ENCODE measurements around the gene ARL8A. TPM values are rescaled to one million over a fixed set of nuclear protein-coding genes. Genes with fewer than 3 reads are reported as not detected.

Gene ARL8A
- polyA plus RNA-seq, 3 donors, result 12.4 to 123 (median 14.8) TPM

DNA sequence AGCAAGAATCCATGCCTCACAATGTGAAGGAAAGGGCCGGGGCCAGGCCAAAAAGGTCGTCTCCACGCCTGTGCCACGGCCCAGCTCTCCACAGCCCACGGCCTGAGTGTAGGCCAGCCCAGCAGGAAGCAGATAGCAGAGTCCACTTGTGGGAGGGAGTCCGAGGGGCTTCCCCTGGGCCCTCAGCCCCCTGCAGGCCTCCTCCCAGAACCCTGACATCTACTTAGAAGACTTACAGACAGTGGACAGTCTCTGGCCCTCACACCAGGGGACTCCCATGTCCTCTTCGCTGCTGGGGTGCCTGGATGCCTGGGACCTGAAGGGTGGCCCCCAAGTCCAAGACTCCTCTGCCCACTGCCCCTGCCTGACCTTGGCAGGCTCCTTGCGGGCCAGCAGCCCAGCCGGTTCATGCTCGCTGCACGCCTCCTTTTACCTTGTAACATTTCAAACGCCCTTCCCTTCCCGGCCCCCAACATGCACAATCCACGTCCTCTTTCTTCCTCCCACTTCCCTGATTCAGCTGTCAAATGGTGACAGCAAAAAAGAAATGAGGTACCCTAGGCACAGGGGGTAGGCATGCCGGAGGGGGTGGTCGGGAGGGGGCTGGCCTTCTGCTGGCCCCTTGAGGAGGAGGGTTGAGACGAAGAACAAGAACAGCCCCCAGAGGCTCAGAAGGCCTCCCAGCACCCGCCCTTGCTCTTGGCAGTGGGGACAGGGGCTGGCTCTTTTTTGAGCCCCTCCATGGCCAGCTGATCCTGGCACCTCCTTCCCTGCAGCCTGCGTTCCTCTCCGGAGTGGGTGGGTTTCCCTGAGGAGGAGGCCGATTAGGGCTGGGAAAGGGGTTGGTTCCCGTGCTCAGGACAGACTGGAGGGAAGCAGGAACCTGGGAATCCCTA lies 16.9 kb upstream of the ARL8A start:
- H3K36me3 ChIP-seq (replicated peaks in 1 of 2; ENCODE audit: control insufficient read depth in 1 of 2, insufficient read depth in 2 of 2, low read length in 2 of 2), result peaks cover 0 to 6% of the 10 kb centered on the region in 2 donors
- peak overlapping the region; percentile 80 for H3K9ac ChIP-seq (ENCODE audit: insufficient read depth, low read length, poor library complexity, severe bottlenecking)
- H3K27me3 ChIP-seq (ENCODE audit: control insufficient read depth in 2 of 2, insufficient read depth in 2 of 2, low read length in 2 of 2), result no peaks in the 10 kb centered on the region
- TF ChIP-seq, protein P1, sequence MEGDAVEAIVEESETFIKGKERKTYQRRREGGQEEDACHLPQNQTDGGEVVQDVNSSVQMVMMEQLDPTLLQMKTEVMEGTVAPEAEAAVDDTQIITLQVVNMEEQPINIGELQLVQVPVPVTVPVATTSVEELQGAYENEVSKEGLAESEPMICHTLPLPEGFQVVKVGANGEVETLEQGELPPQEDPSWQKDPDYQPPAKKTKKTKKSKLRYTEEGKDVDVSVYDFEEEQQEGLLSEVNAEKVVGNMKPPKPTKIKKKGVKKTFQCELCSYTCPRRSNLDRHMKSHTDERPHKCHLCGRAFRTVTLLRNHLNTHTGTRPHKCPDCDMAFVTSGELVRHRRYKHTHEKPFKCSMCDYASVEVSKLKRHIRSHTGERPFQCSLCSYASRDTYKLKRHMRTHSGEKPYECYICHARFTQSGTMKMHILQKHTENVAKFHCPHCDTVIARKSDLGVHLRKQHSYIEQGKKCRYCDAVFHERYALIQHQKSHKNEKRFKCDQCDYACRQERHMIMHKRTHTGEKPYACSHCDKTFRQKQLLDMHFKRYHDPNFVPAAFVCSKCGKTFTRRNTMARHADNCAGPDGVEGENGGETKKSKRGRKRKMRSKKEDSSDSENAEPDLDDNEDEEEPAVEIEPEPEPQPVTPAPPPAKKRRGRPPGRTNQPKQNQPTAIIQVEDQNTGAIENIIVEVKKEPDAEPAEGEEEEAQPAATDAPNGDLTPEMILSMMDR (IDR thresholded peaks at IDR 0.05), result no peak
- intact Hi-C loops (cut with micrococcal nuclease), result loop anchor here in 1 of 2 donors (1.0 kb wide), 1 partner anchor 18 kb away; no protein-coding TSS in a partner anchor
- H3K4me2 ChIP-seq (replicated peaks; ENCODE audit: extremely low read depth, low read length, poor library complexity, severe bottlenecking), result peak overlapping the region; percentile 96
- Mint-ChIP-seq H3K27me3 (ENCODE audit: low read depth in 3 of 3) (peaks cover 2 to 5% (median 4%) of the 10 kb centered on the region in 3 donors), H3K36me3 (peaks cover 5 to 11% of the 10 kb centered on the region in 2 donors), H3K4me3 (peak overlapping the region; percentile 89 to 96), H3K9me3 (no peaks in the 10 kb centered on the region), H3K27ac (peak overlapping the region; percentile 54 to 98 (median 93)), H3K4me1 (peaks cover 68% of the 10 kb centered on the region)
- H3K4me3 ChIP-seq (replicated peaks in 1 of 3; ENCODE audit: low read depth in 2 of 3, low read length in 3 of 3), result peak overlapping the region; percentile 45 to 82 (median 49)
- peaks cover 46 to 57% of the 10 kb centered on the region in 2 donors for H3K4me1 ChIP-seq (ENCODE audit: control insufficient read depth in 1 of 2, insufficient read depth in 2 of 2, low read length in 2 of 2)
- H3K79me2 ChIP-seq (ENCODE audit: insufficient read depth, low read length), result peaks cover 59% of the 10 kb centered on the region
- no peaks in the 10 kb centered on the region for H3K9me3 ChIP-seq (replicated peaks in 1 of 2; ENCODE audit: control insufficient read depth in 1 of 2, insufficient read depth in 1 of 2, low read length in 2 of 2)
- peak overlapping the region; percentile 76 for H2AFZ ChIP-seq (ENCODE audit: insufficient read depth, low read depth, low read length, poor library complexity, severe bottlenecking)
- no peaks in the 10 kb centered on the region for H4K20me1 ChIP-seq (ENCODE audit: insufficient read depth, low read length)
- 3% methylated on average over 12 of the region's 22 CpGs for WGBS (ENCODE audit: insufficient coverage)
- DNase-seq, result peak in 2 of 3 donors; percentile 29 to 30
- peak overlapping the region; percentile 50 to 94 for H3K27ac ChIP-seq (ENCODE audit: low read depth in 1 of 2, low read length in 2 of 2)

DNA sequence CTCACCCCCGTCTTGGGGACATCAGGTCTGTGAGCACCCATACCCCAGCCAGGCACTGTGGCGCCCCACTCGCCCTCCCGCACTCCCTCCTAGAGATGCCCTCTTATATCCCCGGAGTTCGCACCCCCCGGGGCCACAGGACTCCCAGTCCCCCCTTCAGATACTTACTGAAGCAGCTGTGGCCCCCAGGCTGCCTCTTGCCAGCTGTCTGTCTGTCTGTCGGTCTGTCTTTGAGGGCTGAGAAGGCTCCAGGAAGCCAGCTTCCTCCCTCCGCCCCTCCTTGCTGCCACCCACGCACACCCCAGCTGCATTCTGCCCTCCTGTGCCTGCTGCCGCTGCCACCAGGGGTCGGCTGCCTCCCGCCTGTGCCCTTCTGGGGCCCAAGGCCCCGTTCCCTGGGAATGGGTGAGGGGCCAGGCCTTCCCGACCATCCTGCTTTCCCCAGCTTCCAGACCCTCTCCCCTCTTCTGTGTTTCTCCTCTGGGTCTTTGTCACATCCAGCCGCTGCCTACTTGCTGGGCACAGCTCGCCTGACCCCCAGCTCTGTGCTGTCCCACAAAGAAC lies 15.9 kb upstream of the ARL8A start, which contains the start of gene PTPN7:
Gene PTPN7, minus strand, starts transcription at position 226 of the 564 bp plus-strand sequence. CDS start 1,200 bp downstream, outside the sequence.
- TF ChIP-seq, protein P1 (IDR thresholded peaks at IDR 0.05), result peak; percentile 69
- Histone ChIP-seq H3K4me2 (replicated peaks; ENCODE audit: extremely low read depth, low read length, poor library complexity, severe bottlenecking) (peak within 1 kb of the TSS; percentile 96), H3K9ac (ENCODE audit: insufficient read depth, low read length, poor library complexity, severe bottlenecking) (peak within 1 kb of the TSS; percentile 80), H3K27ac (ENCODE audit: low read depth in 1 of 2, low read length in 2 of 2) (peak within 1 kb of the TSS; percentile 50 to 94), H3K27me3 (ENCODE audit: control insufficient read depth in 2 of 2, insufficient read depth in 2 of 2, low read length in 2 of 2) (no peaks in the 10 kb centered on the region), H3K79me2 (ENCODE audit: insufficient read depth, low read length) (peaks cover 62% of the 10 kb centered on the region), H3K4me3 (replicated peaks in 1 of 3; ENCODE audit: low read depth in 2 of 3, low read length in 3 of 3) (peak within 1 kb of the TSS; percentile 45 to 82 (median 49)), H3K4me1 (ENCODE audit: control insufficient read depth in 1 of 2, insufficient read depth in 2 of 2, low read length in 2 of 2) (peaks cover 48 to 63% of the 10 kb centered on the region in 2 donors), H3K36me3 (replicated peaks in 1 of 2; ENCODE audit: control insufficient read depth in 1 of 2, insufficient read depth in 2 of 2, low read length in 2 of 2) (peaks cover 0 to 8% of the 10 kb centered on the region in 2 donors), H3K9me3 (replicated peaks in 1 of 2; ENCODE audit: control insufficient read depth in 1 of 2, insufficient read depth in 1 of 2, low read length in 2 of 2) (no peaks in the 10 kb centered on the region), H2AFZ (ENCODE audit: insufficient read depth, low read depth, low read length, poor library complexity, severe bottlenecking) (peak within 1 kb of the TSS; percentile 76), H4K20me1 (ENCODE audit: insufficient read depth, low read length) (no peaks in the 10 kb centered on the region)
- 5% methylated on average over 13 of the region's 17 CpGs for WGBS (ENCODE audit: insufficient coverage)
- Mint-ChIP-seq H3K36me3 (peaks cover 5 to 17% of the 10 kb centered on the region in 2 donors), H3K27me3 (ENCODE audit: low read depth in 3 of 3) (peaks cover 2 to 5% (median 3%) of the 10 kb centered on the region in 3 donors), H3K27ac (peak within 1 kb of the TSS; percentile 84 to 98 (median 95)), H3K4me1 (peaks cover 76% of the 10 kb centered on the region), H3K4me3 (peak within 1 kb of the TSS; percentile 89 to 96), H3K9me3 (no peaks in the 10 kb centered on the region)
- intact Hi-C loops (cut with micrococcal nuclease), result no loop called here
- DNase-seq, result peak; percentile 49 to 58 (median 55)

All from CD14-positive monocyte (primary cell).